ENCODE data around the gene ADCY3.

Gene ADCY3

GRCh38 chr2:24920098-24920808 lies at the start of gene ADCY3:
ADCY3 (minus strand) TSS chr2:24920237; CDS start chr2:24918987, 1,250 bp downstream.
- no peak for FAIRE-seq
- no peak for DNase-seq (ENCODE audit: low spot score)

GRCh38 chr2:24969784-24970183 lies 49.7 kb upstream of the ADCY3 start:
- DNase-seq (ENCODE audit: low spot score) (no peak), FAIRE-seq (no peak)

- DNase-seq (ENCODE audit: low spot score) (no peak), FAIRE-seq (no peak)
Observed at GRCh38 chr2:24961903-24962302, 41.9 kb upstream of the ADCY3 start.

GRCh38 chr2:24959761-24960160 lies 39.7 kb upstream of the ADCY3 start:
- no peak for FAIRE-seq
- DNase-seq (ENCODE audit: low spot score), result no peak

GRCh38 chr2:24958411-24958935 lies 38.4 kb upstream of the ADCY3 start:
- no peak for DNase-seq (ENCODE audit: low spot score)
- FAIRE-seq, result no peak

- DNase-seq (ENCODE audit: low spot score), result no peak
- FAIRE-seq, result no peak
Observed at GRCh38 chr2:24957976-24958375, 37.9 kb upstream of the ADCY3 start.

- FAIRE-seq (no peak), DNase-seq (ENCODE audit: low spot score) (no peak)
Observed at GRCh38 chr2:24957221-24957620, 37.2 kb upstream of the ADCY3 start.

GRCh38 chr2:24955921-24956320 lies 35.9 kb upstream of the ADCY3 start:
- no peak for FAIRE-seq
- no peak for DNase-seq (ENCODE audit: low spot score)

- DNase-seq (ENCODE audit: low spot score) (no peak), FAIRE-seq (no peak)
Observed at GRCh38 chr2:24955232-24955631, 35.2 kb upstream of the ADCY3 start.

- FAIRE-seq, result no peak
- DNase-seq (ENCODE audit: low spot score), result no peak
Observed at GRCh38 chr2:24950102-24950501, 30.1 kb upstream of the ADCY3 start.

- DNase-seq (ENCODE audit: low spot score) (no peak), FAIRE-seq (no peak)
Observed at GRCh38 chr2:24948506-24948905, 28.5 kb upstream of the ADCY3 start.

GRCh38 chr2:24947561-24948157 lies 27.6 kb upstream of the ADCY3 start:
- DNase-seq (ENCODE audit: low spot score) (no peak), FAIRE-seq (no peak)

- FAIRE-seq, result no peak
- DNase-seq (ENCODE audit: low spot score), result no peak
Observed at GRCh38 chr2:24945907-24946306, 25.9 kb upstream of the ADCY3 start.

GRCh38 chr2:24943427-24944053 lies 23.5 kb upstream of the ADCY3 start:
- FAIRE-seq (no peak), DNase-seq (ENCODE audit: low spot score) (no peak)

GRCh38 chr2:24939353-24939752 lies 19.3 kb upstream of the ADCY3 start:
- DNase-seq (ENCODE audit: low spot score), result no peak
- no peak for FAIRE-seq

- FAIRE-seq (no peak), DNase-seq (ENCODE audit: low spot score) (no peak)
Observed at GRCh38 chr2:24937236-24937635, 17.2 kb upstream of the ADCY3 start.

GRCh38 chr2:24935145-24935544 lies 15.1 kb upstream of the ADCY3 start:
- FAIRE-seq (no peak), DNase-seq (ENCODE audit: low spot score) (no peak)

- DNase-seq (ENCODE audit: low spot score) (no peak), FAIRE-seq (no peak)
Observed at GRCh38 chr2:24932715-24933114, 12.7 kb upstream of the ADCY3 start.

GRCh38 chr2:24930768-24931167 lies 10.7 kb upstream of the ADCY3 start:
- FAIRE-seq (no peak), DNase-seq (ENCODE audit: low spot score) (no peak)

- DNase-seq (ENCODE audit: low spot score), result no peak
Observed at GRCh38 chr2:24929230-24929629, 9.2 kb upstream of the ADCY3 start.

GRCh38 chr2:24928036-24928435 lies 8.0 kb upstream of the ADCY3 start:
- no peak for DNase-seq (ENCODE audit: low spot score)
- no peak for FAIRE-seq

More at GRCh38 chr2:24929230-24929629, 9.2 kb upstream of the ADCY3 start:
- FAIRE-seq, result no peak

GRCh38 chr2:24926602-24927252 lies 6.7 kb upstream of the ADCY3 start:
- no peak for DNase-seq (ENCODE audit: low spot score)
- FAIRE-seq, result no peak
